Measurements from ENCODE around the gene LGALS4.
"Not testable (repeated sequence)": the region's sequence is repeated elsewhere in the genome, so short reads cannot be mapped to it uniquely, and the experiment has no call there.

LGALS4 gene

GRCh38 chr19:38812841-38813320 lies at the start of gene LGALS4:
LGALS4 (minus strand) TSS chr19:38812945; CDS start chr19:38812886, 59 bp downstream.
- DNase-seq, result no peak

GRCh38 chr19:38861368-38861767 lies 48.6 kb upstream of the LGALS4 start:
- DNase-seq, result no peak

GRCh38 chr19:38859631-38860204 lies 47.0 kb upstream of the LGALS4 start:
- not testable (repeated sequence) for DNase-seq

GRCh38 chr19:38856813-38857212 lies 44.1 kb upstream of the LGALS4 start:
- DNase-seq, result no peak

- DNase-seq, result not testable (repeated sequence)
These were observed 43.0 kb upstream of the LGALS4 start for GRCh38 chr19:38855751-38856150.

- DNase-seq, result not testable (repeated sequence)
These were observed 42.2 kb upstream of the LGALS4 start for GRCh38 chr19:38854961-38855360.

- no peak for DNase-seq
These were observed 40.5 kb upstream of the LGALS4 start for GRCh38 chr19:38853214-38853613.

GRCh38 chr19:38852231-38853044 lies 39.7 kb upstream of the LGALS4 start:
- peak; percentile 48 to 56 for DNase-seq

GRCh38 chr19:38851622-38852230 lies 39.0 kb upstream of the LGALS4 start:
- DNase-seq, result peak; percentile 89 to 91

GRCh38 chr19:38850976-38851621 lies 38.4 kb upstream of the LGALS4 start:
- DNase-seq, result no peak

GRCh38 chr19:38850436-38850975 lies 37.8 kb upstream of the LGALS4 start:
- DNase-seq, result no peak

GRCh38 chr19:38849860-38850435 lies 37.2 kb upstream of the LGALS4 start, which contains the start of gene HNRNPL:
HNRNPL (minus strand) TSS chr19:38849986; CDS start chr19:38849966, 20 bp downstream.
- DNase-seq, result peak; percentile 100

GRCh38 chr19:38849147-38849859 lies 36.6 kb upstream of the LGALS4 start:
- peak; percentile 88 to 94 for DNase-seq

- DNase-seq, result no peak
These were observed 35.8 kb upstream of the LGALS4 start for GRCh38 chr19:38848299-38849146.

- DNase-seq, result no peak
These were observed 33.4 kb upstream of the LGALS4 start for GRCh38 chr19:38846097-38846496.

- no peak for DNase-seq
These were observed 32.8 kb upstream of the LGALS4 start for GRCh38 chr19:38845374-38846024.

- DNase-seq, result no peak
These were observed 31.4 kb upstream of the LGALS4 start for GRCh38 chr19:38844093-38844686.

- DNase-seq, result no peak
These were observed 30.5 kb upstream of the LGALS4 start for GRCh38 chr19:38843175-38843758.

GRCh38 chr19:38842439-38843174 lies 29.9 kb upstream of the LGALS4 start:
- DNase-seq, result no peak

All from Kasumi-1 (cell line).